GM19328 (cell line): ENCODE measurements around the gene YRDC.
A peak's percentile ranks its signal among the peaks of the same experiment; 100 is the strongest.

ENCODE experiments used
- ATAC-seq: cut with Tn5 transposase; IDR thresholded peaks from one replicate; pipeline ENCODE4 v1.9.1; 2021; ENCODE audit warnings: mild to moderate bottlenecking, moderate library complexity; ENCODE audit not compliant: unreplicated experiment

The YRDC gene

DNA sequence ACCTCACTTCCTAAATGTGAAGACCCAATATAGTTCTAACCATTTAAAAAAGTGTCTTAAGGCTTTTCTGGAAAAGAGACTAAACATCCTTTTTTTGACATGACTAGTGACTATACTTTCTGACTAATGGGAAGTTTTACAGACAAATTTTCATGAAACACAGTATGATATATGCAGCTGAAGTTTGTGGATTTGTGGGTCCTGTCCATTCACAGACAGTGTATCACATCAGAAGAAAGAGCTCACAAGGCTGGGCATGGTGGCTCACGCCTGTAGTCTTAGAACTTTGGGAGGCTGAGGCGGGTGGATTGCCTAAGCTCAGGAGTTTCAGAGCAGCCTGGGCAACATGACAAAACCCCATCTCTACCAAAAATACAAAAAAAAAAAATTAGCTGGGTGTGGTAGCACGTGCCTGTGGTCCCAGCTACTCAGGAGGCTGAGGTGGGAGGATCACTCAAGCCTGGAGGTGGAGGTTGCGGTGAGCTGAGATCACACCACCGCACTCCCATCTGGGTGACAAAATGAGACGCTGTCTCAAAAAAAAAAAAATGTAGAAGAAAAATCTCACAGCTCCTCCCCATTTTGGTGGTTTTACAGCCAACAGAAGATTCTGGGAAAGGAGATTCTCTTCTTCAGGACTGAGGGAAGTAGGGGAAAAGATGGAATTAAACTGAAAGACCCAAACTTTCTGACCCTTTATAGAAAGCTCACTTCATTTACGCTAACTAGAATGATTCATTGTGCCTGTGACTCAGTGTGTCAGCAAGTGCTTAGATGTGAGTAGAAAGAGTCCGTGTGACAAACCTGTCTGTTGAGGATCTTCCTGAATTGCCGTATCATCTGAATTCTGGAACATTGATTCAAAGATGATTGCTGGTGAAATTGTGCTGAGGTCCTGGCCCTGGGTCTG is 15.2 kb upstream of the YRDC start:
- no peak for ATAC-seq

GRCh38 chr1:37821481-37821880 is 13.5 kb upstream of the YRDC start:
- ATAC-seq: no peak

DNA sequence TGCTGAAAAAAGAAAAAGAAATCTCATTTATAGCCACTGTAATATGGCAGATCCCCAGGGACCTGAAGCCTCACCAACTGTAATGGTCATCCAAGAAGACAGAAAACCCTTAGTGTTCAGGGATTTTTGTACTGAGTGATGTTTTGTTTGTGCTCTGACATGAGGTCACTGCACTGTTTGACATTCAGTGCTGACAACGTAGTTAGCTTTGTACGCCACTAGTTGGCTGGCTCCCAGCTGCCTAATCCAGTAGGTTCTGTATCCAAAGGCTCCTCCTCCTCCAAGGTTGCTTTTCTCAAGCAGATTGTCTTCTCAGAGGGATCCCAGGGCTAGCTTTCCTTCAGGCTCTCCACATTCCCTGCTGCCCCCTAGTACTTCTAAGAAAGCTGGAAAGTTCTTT is 9.5 kb upstream of the YRDC start:
- no peak for ATAC-seq

GRCh38 chr1:37814252-37814651 is 6.2 kb upstream of the YRDC start:
- ATAC-seq: no peak

- ATAC-seq: no peak
Measured at GRCh38 chr1:37813529-37814145, 5.6 kb upstream of the YRDC start.

DNA sequence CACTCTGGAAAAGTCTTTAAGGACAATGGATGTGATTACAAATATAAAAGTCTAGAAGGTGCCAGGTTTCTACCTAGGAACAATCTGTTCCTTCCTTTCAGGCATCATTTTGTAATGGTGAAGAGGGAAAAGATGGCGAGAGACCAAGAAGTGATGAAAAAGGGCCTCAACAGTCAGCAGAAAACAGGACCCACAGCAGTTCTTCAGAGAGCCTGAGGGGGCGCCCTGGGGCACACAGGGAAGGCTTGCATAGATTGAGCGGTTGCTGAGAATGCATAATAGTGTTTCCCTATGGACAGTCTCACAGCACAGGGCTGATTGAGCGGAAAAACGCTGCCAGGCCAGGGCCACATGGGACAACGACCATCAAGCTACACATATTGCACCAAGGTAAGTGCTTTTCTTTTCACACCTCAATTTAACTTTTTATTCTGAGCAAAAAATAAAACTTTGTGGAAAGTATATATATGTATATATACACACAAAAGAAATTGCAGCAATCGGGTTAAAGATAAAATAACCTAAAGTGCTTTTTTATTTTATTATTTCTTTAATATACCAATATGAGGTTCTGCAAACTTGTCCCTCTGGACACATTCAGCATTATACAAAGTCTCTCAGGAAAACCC is 3.1 kb upstream of the YRDC start:
- no peak for ATAC-seq

DNA sequence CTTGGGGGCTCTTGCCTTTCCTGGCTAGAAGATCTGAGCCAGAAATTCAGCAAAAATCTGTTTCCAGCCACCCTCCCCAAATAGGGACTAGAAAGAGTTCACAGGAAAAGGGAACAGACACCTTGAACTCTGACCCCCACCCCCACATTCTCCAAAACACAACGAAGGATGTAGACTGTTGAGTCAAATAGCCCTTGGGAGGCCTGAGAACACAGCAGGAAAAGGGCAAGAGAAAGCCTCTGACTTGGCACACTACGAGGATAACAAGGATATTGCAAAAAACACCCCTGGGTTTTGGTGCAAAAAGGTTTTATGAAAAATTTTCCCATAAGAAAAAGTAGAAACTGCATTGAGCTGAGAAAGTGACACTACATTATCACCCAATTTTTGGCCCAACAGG is 1.9 kb upstream of the YRDC start:
- ATAC-seq: no peak

DNA sequence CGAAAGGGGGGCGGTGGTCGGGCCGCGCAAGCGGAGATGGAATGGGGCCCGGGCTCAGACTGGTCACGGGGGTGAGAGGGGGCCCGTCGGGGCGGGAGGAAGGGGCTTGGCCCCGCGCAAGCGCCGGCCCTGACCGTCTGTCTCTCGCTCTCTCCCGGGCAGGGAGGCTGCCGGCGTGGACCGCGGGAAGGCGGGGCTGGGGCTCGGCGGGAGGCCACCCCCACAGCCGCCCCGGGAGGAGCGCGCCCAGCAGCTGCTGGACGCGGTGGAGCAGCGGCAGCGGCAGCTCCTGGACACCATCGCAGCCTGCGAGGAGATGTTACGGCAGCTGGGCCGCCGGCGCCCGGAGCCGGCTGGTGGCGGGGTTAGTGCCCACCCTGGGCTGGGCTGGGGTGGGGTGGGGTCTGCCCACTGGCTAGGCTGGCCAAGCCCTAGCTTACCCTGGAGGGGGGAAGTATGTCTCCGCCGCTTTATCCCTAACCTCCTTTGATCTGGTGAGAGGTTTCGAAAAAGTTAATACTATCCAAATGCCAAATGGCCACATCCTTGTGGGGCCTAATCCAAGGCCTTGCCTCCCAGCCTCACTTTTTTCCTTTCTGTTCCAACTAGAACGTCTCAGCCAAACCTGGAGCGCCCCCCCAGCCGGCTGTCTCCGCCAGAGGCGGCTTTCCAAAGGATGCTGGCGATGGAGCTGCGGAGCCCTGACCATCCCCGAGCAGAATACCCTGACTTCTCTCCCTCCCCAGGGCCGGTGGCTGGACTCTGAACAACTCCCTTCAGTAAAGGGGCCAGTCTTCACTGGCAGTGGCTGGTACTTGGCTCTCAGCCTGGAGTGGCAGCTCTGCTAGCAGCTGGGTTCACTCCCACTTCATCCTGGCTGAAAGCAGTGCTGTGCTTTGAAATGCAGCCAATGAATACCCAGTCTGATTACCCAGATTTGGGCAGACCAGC is 636 bp upstream of the YRDC start:
- peak; percentile 29 for ATAC-seq

GRCh38 chr1:37807220-37807554 is 821 bp downstream of the YRDC start:
- no peak for ATAC-seq

DNA sequence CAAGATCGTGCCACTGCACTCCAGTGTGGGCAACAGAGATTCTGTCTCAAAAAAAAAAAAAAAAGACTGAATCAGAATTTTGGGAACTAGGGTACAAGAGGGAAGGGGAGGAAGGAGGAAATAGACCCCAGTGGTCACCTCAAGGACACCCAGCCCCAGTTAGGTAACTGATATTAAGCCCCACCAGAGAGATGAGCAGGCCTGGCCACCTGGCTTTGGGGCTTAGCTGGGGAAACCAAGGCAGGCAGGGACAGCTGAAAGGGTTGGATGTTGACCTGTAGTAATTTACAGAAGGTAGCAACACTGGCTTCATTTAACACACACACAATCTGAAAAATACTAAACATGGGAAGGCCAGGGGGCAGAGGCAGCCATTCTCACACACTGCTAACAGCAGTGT is 5.6 kb downstream of the YRDC start:
- no peak for ATAC-seq

DNA sequence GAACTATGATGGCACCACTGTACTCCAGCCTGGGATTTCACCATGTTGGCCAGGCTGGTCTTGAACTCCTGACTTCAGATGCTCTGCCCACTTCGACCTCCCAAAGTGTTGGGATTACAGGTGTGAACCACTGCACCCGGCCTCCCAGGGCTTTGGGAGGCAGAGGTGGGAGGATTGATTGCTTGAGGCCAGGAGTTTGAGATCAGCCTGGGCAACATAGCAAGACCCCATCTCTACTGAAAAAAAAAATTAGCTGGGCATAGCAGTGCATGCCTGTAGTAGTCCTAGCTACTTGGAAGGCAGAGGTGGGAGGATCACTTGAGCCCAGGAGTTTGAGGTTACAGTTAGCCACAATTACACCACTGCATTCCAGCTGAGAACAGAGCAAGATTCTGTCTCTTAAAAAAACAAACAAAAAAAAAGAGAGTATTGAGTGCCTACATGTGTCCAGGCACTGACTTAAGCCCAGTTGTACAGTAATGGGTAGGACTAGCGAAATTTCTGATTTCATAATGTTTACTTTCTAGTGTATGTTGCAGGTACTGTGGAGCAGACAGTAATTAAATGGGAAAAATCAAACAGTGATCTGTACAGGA is 10.2 kb downstream of the YRDC start:
- ATAC-seq: no peak

- no peak for ATAC-seq
Measured at GRCh38 chr1:37795340-37796125, 12.5 kb downstream of the YRDC start.

DNA sequence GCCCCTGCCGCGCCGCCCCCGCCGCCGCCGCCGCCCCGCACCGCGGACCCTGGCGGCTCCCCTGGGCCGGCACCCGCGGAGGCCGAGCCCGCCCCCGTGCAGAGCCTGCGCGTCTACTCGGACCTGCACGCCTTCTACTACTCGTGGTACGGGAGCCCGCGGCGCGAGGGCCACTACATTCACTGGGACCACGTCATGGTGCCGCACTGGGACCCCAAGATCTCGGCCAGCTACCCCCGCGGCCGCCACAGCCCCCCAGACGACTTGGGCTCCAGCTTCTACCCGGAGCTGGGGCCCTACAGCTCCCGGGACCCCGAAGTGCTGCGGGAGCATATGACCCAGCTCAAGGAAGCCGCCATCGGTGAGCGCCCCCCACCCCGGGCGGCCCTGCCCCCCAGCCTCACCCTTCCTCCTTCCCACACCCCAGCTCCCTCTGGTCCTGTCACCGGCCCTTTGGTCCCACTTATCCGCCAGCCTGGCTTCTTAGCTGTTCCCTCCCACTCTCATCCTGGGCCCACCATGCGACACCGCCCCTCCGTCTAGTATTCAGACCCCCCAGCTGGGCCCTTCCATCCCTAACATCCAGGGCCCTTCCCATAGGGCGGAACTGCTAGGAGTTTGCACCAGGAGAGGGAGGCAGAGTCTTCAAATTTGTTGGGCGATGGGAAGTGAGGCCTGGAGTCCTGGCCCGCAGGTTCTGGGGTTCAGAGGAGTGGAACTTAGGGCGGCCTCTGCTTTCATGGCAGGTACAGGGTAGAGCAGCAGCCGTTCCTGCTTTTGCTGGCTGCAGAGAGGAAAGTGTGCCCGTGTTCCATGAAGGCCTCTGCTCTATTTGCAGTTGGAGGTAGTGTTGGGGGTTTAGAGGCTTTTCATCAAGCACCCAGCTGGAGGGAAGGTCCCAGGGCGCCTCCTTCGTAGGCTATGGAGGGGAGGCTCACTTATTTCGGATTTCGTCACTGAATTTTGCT is 13.4 kb downstream of the YRDC start:
- peak; percentile 22 for ATAC-seq

- peak; percentile 57 for ATAC-seq
Measured at GRCh38 chr1:37793773-37794371, 14.1 kb downstream of the YRDC start, which contains the start of gene MANEAL. Gene MANEAL (plus strand): TSS chr1:37793847. CDS start chr1:37794183, 336 bp downstream.

DNA sequence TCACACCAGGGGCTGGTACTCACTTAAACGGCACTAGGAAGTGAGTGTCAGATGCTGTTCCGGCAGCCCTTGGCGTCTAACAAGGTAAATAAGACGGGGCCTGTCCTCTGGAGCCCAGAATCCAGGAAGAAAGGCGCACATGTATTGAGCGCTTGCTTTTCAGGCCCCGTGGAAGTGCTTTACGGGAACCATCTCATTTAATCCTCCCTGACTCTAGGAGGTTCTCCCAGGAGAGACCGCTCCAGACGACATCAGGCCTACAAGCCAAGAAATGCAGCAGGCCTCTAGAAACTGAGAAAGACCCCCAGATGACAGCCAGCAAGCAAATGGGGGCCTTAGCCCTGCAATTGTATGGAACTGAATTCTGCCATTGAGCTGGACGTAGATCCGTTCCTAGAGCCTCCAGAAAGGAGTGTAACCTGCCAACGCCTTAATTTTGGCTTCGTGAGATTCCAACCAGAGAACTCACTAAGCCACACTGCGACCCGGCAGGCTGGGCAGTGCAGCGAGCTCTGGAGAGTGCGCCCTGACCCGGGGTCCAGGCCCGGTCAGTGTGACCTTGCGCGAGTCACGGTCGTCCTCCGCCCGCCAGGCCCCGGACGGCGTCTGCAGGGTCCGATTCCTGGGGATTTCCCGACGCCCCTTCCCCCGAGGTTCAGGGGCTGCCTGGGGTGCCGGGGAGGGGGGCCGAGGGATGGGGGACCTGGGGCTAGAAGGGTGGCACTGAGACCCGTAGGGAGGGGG is 14.9 kb downstream of the YRDC start:
- no peak for ATAC-seq

GRCh38 chr1:37782491-37782890 is 25.5 kb downstream of the YRDC start:
- ATAC-seq: no peak

- no peak for ATAC-seq
Measured at GRCh38 chr1:37778654-37779053, 29.4 kb downstream of the YRDC start.
